Smooth muscle cell (in vitro differentiated cells): Measurements from ENCODE around the gene DPP6. TPM values are rescaled to one million over a fixed set of nuclear protein-coding genes. Genes with fewer than 3 reads are reported as not detected.

Experiments used
- DNase-seq: peaks from one replicate; lab custom pipeline; 2025; ENCODE audit not compliant: unreplicated experiment; lab: John Stamatoyannopoulos, UW
- H2AFZ ChIP-seq: fragments of 200-600 bp; sonication (generic); 2 replicates; pipeline ENCODE4 v1.6.0; 2016; ENCODE audit warnings: antibody characterized with exemption, low read depth, mild to moderate bottlenecking
- H3F3A ChIP-seq: fragments of 200-600 bp; sonication (generic); 2 replicates; pipeline ENCODE4 v1.6.0; 2017; ENCODE audit warnings: antibody characterized with exemption, low read depth
- H3K27ac ChIP-seq: fragments of 200-600 bp; sonication (generic); 2 replicates; pipeline ENCODE4 v1.5.1; 2016; ENCODE audit warnings: low read depth, mild to moderate bottlenecking
- H3K27me3 ChIP-seq: fragments of 200-600 bp; sonication (generic); 2 replicates; pipeline ENCODE4 v1.6.1; 2016; ENCODE audit warnings: low read depth, mild to moderate bottlenecking
- H3K36me3 ChIP-seq: fragments of 200-600 bp; sonication (generic); 2 replicates; pipeline ENCODE4 v1.5.1; 2016; ENCODE audit warnings: low read depth
- H3K4me1 ChIP-seq: fragments of 200-600 bp; sonication (generic); 2 replicates; pipeline ENCODE4 v1.5.1; 2016; ENCODE audit warnings: low read depth
- H3K4me2 ChIP-seq: fragments of 200-600 bp; sonication (generic); 2 replicates; pipeline ENCODE4 v1.6.0; 2016; ENCODE audit warnings: mild to moderate bottlenecking
- H3K4me3 ChIP-seq: fragments of 200-600 bp; sonication (generic); 2 replicates; pipeline ENCODE4 v1.5.1; 2016; ENCODE audit warnings: mild to moderate bottlenecking
- H3K79me2 ChIP-seq: fragments of 200-600 bp; sonication (generic); 2 replicates; pipeline ENCODE4 v1.6.0; 2016; ENCODE audit warnings: low read depth, mild to moderate bottlenecking
- H3K9ac ChIP-seq: fragments of 200-600 bp; sonication (generic); 2 replicates; pipeline ENCODE4 v1.6.0; 2016; ENCODE audit warnings: low read depth
- H3K9me3 ChIP-seq: fragments of 200-600 bp; sonication (generic); replicated peaks from 2 replicates; pipeline ENCODE4 v1.5.1; 2016; ENCODE audit warnings: low read depth
- H4K20me1 ChIP-seq: fragments of 200-600 bp; sonication (generic); 2 replicates; pipeline ENCODE4 v1.6.0; 2016; ENCODE audit warnings: low read depth
- CTCF ChIP-seq: fragments of 200-600 bp; sonication (generic); IDR thresholded peaks from 2 replicates; pipeline ENCODE4 v1.5.1; 2017; ENCODE audit warnings: borderline replicate concordance, mild to moderate bottlenecking, antibody characterized with exemption; ENCODE audit not compliant: insufficient read depth, poor library complexity, severe bottlenecking
- WGBS: methylation state at CpG from one replicate; pipeline ENCODE4 v1.1.7; 2016; ENCODE audit warnings: low lambda C conversion rate; 5-methylcytosine and 5-hydroxymethylcytosine counted together
- polyA plus RNA-seq: library from polyadenylated mRNA; unstranded; fragments of >200 nt; fragmentation: Nextera tagmentation; extraction: Ambion mirVana; gene quantifications from 2 replicates; pipeline ENCODE4 v1.2.1, GENCODE V29; 2016
- total RNA-seq: library from RNA; depleted of rRNA; stranded (reverse); fragments of >200 nt; gene quantifications from 2 replicates; pipeline ENCODE4 v1.2.3, GENCODE V29; 2014

Gene DPP6
- total and polyA plus RNA-seq, 2 experiments from 2014 or later: 0.72 TPM; not detected in 1

- TF ChIP-seq CTCF: no peak
- Histone ChIP-seq H2AFZ (no peak overlapping the region), H3K9ac (no peak overlapping the region), H3K27me3 (no peaks in the 10 kb centered on the region), H3K36me3 (no peaks in the 10 kb centered on the region), H3K79me2 (no peaks in the 10 kb centered on the region), H3K9me3 (no peaks in the 10 kb centered on the region), H4K20me1 (no peaks in the 10 kb centered on the region), H3K4me1 (no peaks in the 10 kb centered on the region), H3K4me3 (no peak overlapping the region), H3F3A (no peaks in the 10 kb centered on the region), H3K27ac (no peak overlapping the region), H3K4me2 (no peak overlapping the region)
- no peak for DNase-seq
- WGBS: 83% methylated on average over 11 of the region's 11 CpGs
These were observed 594.2 kb downstream of the DPP6 start for GRCh38 chr7:154646126-154647013.

GRCh38 chr7:154647625-154648024, 595.4 kb downstream of the DPP6 start:
- no peaks in the 10 kb centered on the region for H3K79me2 ChIP-seq
- no peaks in the 10 kb centered on the region for H3K4me1 ChIP-seq
- DNase-seq: no peak
- no peak overlapping the region for H3K27ac ChIP-seq
- no peak overlapping the region for H3K4me2 ChIP-seq
- no peak overlapping the region for H3K4me3 ChIP-seq
- no peak for TF ChIP-seq CTCF
- H4K20me1 ChIP-seq: no peaks in the 10 kb centered on the region
- no peak overlapping the region for H3K9ac ChIP-seq
- H3K36me3 ChIP-seq: no peaks in the 10 kb centered on the region
- no peaks in the 10 kb centered on the region for H3K27me3 ChIP-seq
- H2AFZ ChIP-seq: no peak overlapping the region
- WGBS: 96% methylated on average over 12 of the region's 12 CpGs
- H3F3A ChIP-seq: no peaks in the 10 kb centered on the region
- H3K9me3 ChIP-seq: no peaks in the 10 kb centered on the region

GRCh38 chr7:154649015-154649414, 596.8 kb downstream of the DPP6 start:
- no peak overlapping the region for H2AFZ ChIP-seq
- H3K4me1 ChIP-seq: no peaks in the 10 kb centered on the region
- H3K9ac ChIP-seq: no peak overlapping the region
- H3K4me2 ChIP-seq: no peak overlapping the region
- no peaks in the 10 kb centered on the region for H3K9me3 ChIP-seq
- H3K27ac ChIP-seq: no peak overlapping the region
- no peaks in the 10 kb centered on the region for H3K36me3 ChIP-seq
- 83% methylated on average over 5 of the region's 5 CpGs for WGBS
- TF ChIP-seq CTCF: no peak
- DNase-seq: no peak
- no peaks in the 10 kb centered on the region for H3K27me3 ChIP-seq
- H4K20me1 ChIP-seq: no peaks in the 10 kb centered on the region
- no peak overlapping the region for H3K4me3 ChIP-seq
- no peaks in the 10 kb centered on the region for H3F3A ChIP-seq
- H3K79me2 ChIP-seq: no peaks in the 10 kb centered on the region

GRCh38 chr7:154649434-154649833, 597.2 kb downstream of the DPP6 start:
- WGBS: 83% methylated on average over 5 of the region's 5 CpGs
- Histone ChIP-seq H3K4me1 (no peaks in the 10 kb centered on the region), H3K9ac (no peak overlapping the region), H2AFZ (no peak overlapping the region), H4K20me1 (no peaks in the 10 kb centered on the region), H3K27ac (no peak overlapping the region), H3K27me3 (no peaks in the 10 kb centered on the region), H3K9me3 (no peaks in the 10 kb centered on the region), H3F3A (no peaks in the 10 kb centered on the region), H3K36me3 (no peaks in the 10 kb centered on the region), H3K4me3 (no peak overlapping the region), H3K4me2 (no peak overlapping the region), H3K79me2 (no peaks in the 10 kb centered on the region)
- DNase-seq: no peak
- TF ChIP-seq CTCF: no peak
